ENCODE results near the gene MRGPRD.
"Not testable (repeated sequence)": the region's sequence is repeated elsewhere in the genome, so short reads cannot be mapped to it uniquely, and the experiment has no call there.

Gene MRGPRD

GRCh38 chr11:69005631-69006368 lies 25.0 kb upstream of the MRGPRD start:
- no peak for DNase-seq

GRCh38 chr11:69005183-69005630 lies 24.4 kb upstream of the MRGPRD start:
- no peak for DNase-seq

GRCh38 chr11:69004411-69005182 lies 23.8 kb upstream of the MRGPRD start:
- no peak for DNase-seq

DNA sequence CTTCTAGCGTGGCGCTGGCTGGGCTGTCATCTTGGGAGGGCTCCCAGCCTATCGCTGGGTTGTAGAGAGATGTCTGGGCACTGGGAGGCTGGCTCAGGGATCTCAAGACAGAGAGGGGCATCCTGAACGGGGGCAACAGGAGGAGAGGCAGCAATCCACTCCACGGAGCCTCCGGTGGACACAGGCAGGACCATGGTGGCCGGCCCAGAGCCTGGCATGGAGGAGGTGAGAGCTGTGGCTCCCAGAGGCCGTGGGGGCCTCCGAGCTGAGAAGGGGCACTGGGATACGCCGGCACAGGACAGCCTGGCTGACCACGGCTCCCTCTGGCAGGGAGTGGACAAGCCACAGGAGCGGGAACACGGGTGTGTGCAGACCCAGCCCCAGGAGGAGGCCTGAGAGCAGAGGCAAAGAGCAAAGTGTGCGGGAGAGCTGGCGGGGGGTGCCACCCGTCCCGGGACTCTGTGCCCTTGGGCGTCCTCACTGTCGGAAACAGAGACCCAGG lies 23.1 kb upstream of the MRGPRD start:
- no peak for DNase-seq

- DNase-seq, result no peak
Measured at GRCh38 chr11:69003301-69003865, 22.6 kb upstream of the MRGPRD start.

DNA sequence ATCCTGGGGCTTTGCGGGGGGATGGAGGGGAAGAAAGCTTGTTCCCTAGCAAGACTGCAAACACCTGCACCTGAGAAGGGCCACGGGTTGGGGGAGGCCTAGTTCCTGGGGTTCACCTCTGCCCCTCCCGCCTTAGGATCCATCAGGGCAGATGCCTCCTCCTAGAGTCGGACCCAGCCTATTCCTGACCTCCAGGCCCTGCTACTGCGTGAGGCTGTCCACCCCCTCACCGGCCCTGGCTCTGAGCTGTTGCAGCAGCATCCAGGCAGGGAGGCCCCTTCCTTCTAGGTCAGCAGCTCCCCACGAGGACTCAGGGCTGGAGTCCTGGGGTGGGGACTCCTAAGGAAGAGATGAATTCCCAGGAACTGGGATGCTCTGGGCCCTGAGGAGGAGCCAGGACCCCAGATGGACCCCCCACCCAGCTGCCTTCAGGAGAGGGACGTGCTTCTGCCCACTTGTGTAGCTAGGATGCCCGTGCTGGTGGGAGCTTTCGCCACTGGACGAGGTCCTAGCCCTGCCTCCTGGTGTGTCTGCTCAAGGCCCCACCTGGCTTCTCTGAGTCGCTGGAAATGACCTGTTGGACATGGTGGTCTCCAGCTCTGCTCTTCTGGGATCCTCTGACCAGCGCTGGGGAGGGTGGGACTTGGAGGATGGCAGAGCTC lies 21.9 kb upstream of the MRGPRD start:
- no peak for DNase-seq

DNA sequence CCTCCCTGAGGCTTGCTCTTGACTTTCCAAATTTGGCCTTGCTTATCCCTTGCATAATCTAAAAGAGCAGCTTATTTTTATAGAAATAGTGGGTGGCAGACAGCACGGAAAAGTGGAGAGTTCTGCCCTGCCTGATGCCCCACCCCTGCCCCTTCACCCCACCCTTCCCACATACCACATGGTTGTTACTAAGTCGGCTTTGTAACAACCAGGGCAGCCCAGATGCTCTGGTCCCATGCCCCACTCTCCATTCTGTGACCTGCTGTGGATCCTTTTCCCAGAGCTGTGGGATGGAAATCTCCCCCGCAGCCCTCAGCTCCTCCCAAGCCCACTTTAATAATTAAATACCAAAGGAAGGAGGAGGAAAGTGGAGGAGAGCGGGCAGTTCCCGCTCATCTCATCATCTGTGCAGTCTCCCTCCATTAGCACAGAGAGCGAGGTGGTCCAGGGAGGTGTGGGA lies 21.4 kb upstream of the MRGPRD start:
- DNase-seq, result no peak

GRCh38 chr11:69001243-69002081 lies 20.7 kb upstream of the MRGPRD start:
- DNase-seq, result no peak

GRCh38 chr11:69000831-69001242 lies 20.1 kb upstream of the MRGPRD start:
- no peak for DNase-seq

DNA sequence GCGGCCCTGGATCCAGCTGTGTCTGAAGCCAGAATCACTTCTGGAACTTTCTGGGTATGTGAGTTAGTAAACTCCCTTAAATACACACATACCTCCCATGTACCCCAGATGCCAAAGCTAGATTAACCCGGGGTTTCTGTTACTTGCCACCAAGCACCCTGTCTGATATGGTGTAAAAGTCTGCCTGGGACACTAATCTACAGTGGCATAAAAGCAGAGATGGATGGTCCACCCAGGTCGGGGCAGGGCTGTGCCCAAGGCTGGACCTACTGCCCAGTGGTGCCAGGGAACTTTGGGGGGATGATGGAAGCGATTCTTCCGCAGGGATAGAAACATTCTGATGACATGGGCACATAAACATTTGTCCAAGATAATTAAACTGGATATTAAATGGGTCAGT lies 19.6 kb upstream of the MRGPRD start:
- no peak for DNase-seq

DNA sequence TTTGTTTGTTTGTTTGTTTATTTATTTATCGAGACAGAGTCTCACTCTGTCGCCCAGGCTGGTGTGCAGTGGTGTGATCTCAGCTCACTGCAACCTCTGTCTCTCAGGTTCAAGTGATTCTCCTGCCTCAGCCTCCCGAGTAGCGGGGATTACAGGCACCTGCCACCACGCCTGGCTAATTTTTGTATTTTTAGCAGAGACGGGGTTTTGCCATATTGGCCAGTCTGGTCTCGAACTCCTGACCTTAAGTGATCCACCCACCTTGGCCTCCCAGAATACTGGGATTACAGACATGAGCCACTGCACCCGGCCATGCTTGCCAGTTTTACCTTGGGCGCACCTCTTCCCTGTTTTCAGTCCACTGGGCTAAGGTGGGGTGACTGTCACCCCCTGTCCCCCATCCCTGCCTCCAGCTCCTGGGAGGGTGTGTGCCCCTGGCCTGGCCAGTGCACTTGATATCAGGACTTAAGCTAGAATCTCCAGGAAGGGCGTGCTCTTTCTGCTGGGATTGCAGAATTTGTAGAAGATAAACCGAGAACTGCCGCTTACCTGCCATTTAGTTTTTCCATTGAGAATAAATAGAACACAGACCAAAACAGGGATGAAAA lies 19.1 kb upstream of the MRGPRD start:
- not testable (repeated sequence) for DNase-seq

DNA sequence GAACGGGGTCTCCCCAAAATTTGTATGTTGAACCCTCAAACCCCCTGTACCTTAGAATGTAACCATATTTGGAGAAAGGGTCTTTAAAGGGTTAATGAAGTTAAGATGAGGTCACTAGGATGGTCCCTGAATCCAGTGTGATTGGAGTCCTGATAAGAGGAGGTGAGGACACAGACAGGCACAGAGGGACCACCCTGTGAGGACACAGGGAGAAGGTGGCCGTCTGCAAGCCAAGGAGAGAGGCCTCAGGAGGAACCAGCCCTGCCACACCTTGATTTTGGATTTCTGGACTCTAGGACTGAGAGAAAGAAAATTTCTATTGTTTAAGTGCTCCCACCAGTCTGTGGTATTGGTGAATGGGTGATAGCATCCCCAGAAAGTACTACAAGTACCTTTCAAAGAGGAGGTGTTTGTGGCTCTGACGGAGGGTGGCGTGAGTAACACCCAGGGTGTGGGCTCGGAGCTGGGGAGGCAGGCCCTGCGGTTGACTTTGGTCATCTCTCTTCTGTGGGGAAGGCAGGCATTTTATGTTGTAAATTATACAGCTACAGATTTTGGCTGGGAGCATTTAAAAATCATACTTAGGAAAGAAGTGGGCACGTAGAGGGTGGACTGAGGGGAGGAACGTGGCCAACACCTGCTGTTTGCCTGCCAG lies 18.4 kb upstream of the MRGPRD start:
- DNase-seq, result no peak

DNA sequence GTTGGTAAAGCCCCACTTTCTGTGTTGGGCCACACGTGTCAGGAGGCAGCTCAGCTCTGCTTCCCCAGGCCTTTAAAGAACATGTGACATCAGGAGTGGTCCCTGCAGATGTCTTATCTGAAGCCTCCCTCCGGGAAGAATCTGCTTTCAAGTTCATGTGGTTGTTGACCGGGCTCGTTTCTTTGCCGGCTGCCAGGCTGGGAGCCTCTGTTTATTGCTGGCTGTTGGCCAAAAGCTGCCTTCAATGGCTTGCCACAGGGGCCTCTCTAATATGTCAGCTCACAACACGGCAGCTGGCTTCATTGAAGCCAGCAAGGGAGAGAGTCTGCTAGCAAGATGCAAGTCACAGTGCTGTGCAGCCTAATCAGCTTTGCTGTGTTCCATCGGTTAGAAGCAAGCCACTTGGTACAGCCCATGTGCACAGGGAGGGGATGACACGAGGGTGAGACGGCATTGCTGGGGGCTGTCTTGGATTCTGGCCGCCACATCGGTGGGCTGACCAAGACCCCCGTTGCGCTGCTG lies 17.7 kb upstream of the MRGPRD start:
- DNase-seq, result peak; percentile 94

DNA sequence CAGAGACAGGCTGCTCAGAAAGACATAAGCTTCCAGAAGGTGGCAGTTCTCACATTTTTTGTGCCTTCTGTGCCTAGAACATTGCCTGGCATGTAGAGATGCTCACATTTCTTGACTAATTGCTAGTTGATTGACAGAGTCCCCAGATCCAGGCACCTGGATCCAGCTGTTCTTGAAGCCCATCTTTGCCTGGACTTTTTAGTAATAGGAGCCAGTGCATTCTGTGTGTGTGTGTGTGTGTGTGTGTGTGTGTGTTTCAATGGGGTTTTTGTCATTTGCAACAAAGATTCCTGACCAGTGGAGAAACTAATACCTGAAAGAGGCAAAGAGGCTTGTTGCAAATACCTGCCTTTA lies 17.2 kb upstream of the MRGPRD start:
- no peak for DNase-seq

DNA sequence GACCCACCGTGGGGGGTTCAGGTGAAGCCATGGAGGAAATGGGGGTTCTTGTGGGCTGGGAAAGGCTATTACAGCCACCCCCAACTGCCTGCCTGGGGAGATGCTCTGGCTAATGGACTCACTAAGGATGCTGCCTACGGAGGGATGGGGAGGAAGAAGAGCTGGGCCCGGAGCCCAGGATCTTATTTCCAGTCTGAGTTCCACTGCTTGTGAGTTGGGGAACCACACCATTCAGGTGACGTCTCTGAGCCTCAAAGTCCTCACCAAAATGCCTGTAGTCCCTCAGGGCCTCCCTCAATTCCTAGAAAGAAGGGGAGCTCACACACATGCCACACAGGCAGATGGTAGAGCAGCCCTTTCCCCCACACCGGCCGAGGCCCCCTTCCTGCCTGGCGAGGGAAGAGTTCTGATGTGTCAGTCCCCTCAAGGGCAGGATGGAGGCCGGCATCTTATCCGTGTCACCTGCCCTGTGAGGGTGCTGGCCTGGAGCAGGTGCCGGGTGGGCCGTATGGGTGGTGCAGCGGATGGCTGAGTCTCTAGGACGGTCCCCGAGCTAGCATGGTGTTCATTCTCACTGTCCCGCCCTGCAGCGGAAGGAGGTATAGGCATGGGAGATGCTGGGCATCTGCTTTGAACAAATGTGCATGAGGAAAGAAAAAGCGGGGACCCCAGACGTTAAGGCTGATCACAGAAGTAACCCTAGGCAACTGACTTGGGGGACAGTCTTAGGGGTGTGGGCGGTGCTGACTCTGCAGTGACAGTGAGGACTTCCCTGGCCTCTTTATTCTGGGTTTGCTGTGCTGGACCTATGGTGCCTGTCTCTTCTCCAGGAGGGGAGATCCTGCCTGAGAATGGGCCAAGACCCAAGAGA lies 16.6 kb upstream of the MRGPRD start:
- DNase-seq, result no peak

GRCh38 chr11:68996376-68997123 lies 15.8 kb upstream of the MRGPRD start:
- no peak for DNase-seq

- no peak for DNase-seq
Measured at GRCh38 chr11:68994894-68995285, 14.1 kb upstream of the MRGPRD start.

DNA sequence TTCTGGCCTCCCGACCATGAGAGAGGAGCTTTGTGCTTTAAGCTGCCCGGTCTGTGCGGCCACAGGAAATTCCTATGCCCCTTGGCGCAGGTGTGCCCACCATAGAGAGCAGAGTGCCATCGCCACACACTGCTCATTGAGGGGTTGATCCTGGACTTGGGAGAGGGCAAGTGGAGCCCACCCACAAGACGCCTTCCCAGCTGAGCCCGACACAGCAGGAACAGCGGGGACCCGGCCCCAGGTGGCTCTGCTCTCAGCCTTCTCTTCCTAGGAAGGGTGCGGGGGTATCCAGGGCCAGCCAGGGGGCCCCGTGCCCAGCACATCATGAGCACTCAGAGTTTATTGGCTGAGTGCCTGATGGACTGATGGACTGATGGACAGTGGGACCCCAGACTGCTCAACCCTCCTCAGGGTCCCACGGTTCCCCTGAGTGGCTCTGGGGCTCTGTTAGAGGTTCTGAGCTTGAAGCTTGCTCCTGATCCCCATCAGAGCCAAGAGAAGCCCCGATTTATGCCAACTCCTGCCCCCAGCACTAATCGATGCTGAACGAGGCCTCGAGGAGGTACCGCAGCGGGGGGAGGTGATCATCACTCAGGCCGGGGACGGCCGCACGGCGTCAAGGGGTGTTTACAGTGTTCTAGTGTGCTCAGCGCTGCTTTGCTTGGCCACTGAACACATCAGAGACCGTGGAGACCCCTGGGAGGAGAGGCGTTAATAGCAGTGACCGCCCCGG lies 13.5 kb upstream of the MRGPRD start:
- no peak for DNase-seq

DNA sequence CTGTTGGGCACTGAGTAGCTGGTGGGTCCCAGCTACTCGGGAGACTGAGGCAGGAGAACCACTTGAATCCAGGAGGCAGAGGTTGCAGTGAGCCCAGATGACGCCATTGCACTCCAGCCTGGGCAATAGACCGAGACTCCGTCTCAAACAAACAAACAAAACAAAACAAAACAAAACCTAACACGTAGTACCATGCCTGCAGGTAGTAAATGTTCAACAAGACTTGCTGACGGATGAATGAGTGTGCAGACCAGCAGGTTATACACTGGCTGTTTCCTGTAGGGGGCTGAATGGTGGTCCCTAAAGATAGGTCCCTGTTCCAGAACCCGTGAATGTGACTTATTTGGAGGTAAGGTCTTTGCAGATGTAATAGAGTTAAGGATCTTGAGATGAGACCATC lies 12.8 kb upstream of the MRGPRD start:
- DNase-seq, result no peak

All from NCI-H69 (cell line).